A673 (cell line): ENCODE measurements around the gene JARID2. TPM values are rescaled to one million over a fixed set of nuclear protein-coding genes. Genes with fewer than 3 reads are reported as not detected.

ENCODE experiments used
- BruUV-seq: library from RNA; stranded (reverse); fragments of 400-500 nt; replicated peaks from 2 replicates; lab custom pipeline; 2021; lab: Mats Ljungman, UMichigan
- CTCF ChIA-PET: fragments of 300-600 bp; sonication (Branson Sonifier 250); formaldehyde crosslinking; loops from one replicate; lab custom pipeline; 2022; ENCODE audit warnings: antibody characterized with exemption; lab: Charles Lee
- POLR2A ChIA-PET: fragments of 300-600 bp; sonication (Branson Sonifier 250); formaldehyde crosslinking; loops from one replicate; lab custom pipeline; 2022; ENCODE audit warnings: antibody characterized with exemption; ENCODE audit not compliant: low non-redundant PET; lab: Charles Lee
- DNase-seq: peaks from one replicate; pipeline ENCODE4 v3.0.0-alpha.2; 2015; ENCODE audit warnings: low spot score
- H3K27ac ChIP-seq: fragments of 200-600 bp; sonication (generic); 2 replicates; pipeline ENCODE4 v1.5.1; 2016; ENCODE audit warnings: mixed run types, low read depth, mild to moderate bottlenecking, mixed read lengths, antibody characterized with exemption, low read length; ENCODE audit not compliant: poor library complexity, severe bottlenecking
- H3K27me3 ChIP-seq: fragments of 200-600 bp; sonication (generic); replicated peaks from 2 replicates; pipeline ENCODE4 v1.6.1; 2017; ENCODE audit warnings: mixed run types, low read depth, mild to moderate bottlenecking, mixed read lengths, antibody characterized with exemption, low read length; ENCODE audit not compliant: insufficient read depth, poor library complexity
- H3K36me3 ChIP-seq: fragments of 200-600 bp; sonication (generic); 2 replicates; pipeline ENCODE4 v1.6.1; 2016; ENCODE audit warnings: mixed run types, mild to moderate bottlenecking, mixed read lengths, antibody characterized with exemption, low read length; ENCODE audit not compliant: insufficient read depth, poor library complexity, severe bottlenecking
- H3K4me1 ChIP-seq: fragments of 200-600 bp; sonication (generic); 2 replicates; pipeline ENCODE4 v1.6.1; 2017; ENCODE audit warnings: mixed run types, mild to moderate bottlenecking, mixed read lengths, antibody characterized with exemption, low read length; ENCODE audit not compliant: insufficient read depth, poor library complexity, severe bottlenecking
- H3K4me3 ChIP-seq: fragments of 200-600 bp; sonication (generic); 2 replicates; pipeline ENCODE4 v1.5.1; 2016; ENCODE audit warnings: low read depth, mixed run types, mild to moderate bottlenecking, mixed read lengths, low read length; ENCODE audit not compliant: poor library complexity, severe bottlenecking
- H3K9me3 ChIP-seq: fragments of 200-600 bp; sonication (generic); 2 replicates; pipeline ENCODE4 v1.6.1; 2016; ENCODE audit warnings: mixed run types, low read depth, mild to moderate bottlenecking, mixed read lengths, antibody characterized with exemption, low read length; ENCODE audit not compliant: poor library complexity, severe bottlenecking
- CTCF ChIP-seq: fragments of 300-800, 200-600 bp; sonication (generic); conservative IDR thresholded peaks from 2 replicates; pipeline ENCODE4 v1.5.1; 2017; ENCODE audit warnings: low read depth, mild to moderate bottlenecking, antibody characterized with exemption, low read length, moderate library complexity, mixed read lengths
- EZH2 ChIP-seq: fragments of 200-600 bp; sonication (generic); IDR thresholded peaks from 2 replicates; pipeline ENCODE4 v1.6.1; 2017; ENCODE audit warnings: borderline replicate concordance, low read depth, mild to moderate bottlenecking, mixed read lengths, antibody characterized with exemption, low read length; ENCODE audit not compliant: poor library complexity, severe bottlenecking
- intact Hi-C: fragments of 100-400 bp; cut with micrococcal nuclease; formaldehyde crosslinking; loops from one replicate; pipeline ENCODE4 v1.10.0; 2022; ENCODE audit not compliant: unreplicated experiment
- total RNA-seq: library from RNA; stranded (reverse); gene quantifications from 2 replicates; pipeline ENCODE4 v1.2.3, GENCODE V29; 2021

Gene JARID2
- total RNA-seq, 1 experiment from 2014 or later, result 29.4 TPM

- Histone ChIP-seq H3K4me3 (no peak overlapping the region), H3K4me1 (peaks cover 16% of the 10 kb centered on the region), H3K27ac (no peak overlapping the region), H3K36me3 (peaks cover 55% of the 10 kb centered on the region), H3K27me3 (no peaks in the 10 kb centered on the region), H3K9me3 (no peaks in the 10 kb centered on the region)
- ChIA-PET POLR2A (no interaction called here), CTCF (no interaction called here)
- no peak for DNase-seq
- no TSS peak for BruUV-seq
- intact Hi-C loops, result no loop called here
- no peak for TF ChIP-seq CTCF
- no peak for TF ChIP-seq EZH2
Observed at GRCh38 chr6:15512721-15513120, 266.9 kb downstream of the JARID2 start.

GRCh38 chr6:15513131-15513771 lies 267.4 kb downstream of the JARID2 start:
- Histone ChIP-seq H3K27me3 (no peaks in the 10 kb centered on the region), H3K4me1 (peaks cover 16% of the 10 kb centered on the region), H3K9me3 (no peaks in the 10 kb centered on the region), H3K4me3 (no peak overlapping the region), H3K36me3 (peaks cover 54% of the 10 kb centered on the region), H3K27ac (no peak overlapping the region)
- TF ChIP-seq CTCF (no peak), EZH2 (no peak)
- no TSS peak for BruUV-seq
- intact Hi-C loops, result no loop called here
- ChIA-PET POLR2A (no interaction called here), CTCF (no interaction called here)
- no peak for DNase-seq

GRCh38 chr6:15513801-15514711 lies 268.2 kb downstream of the JARID2 start:
- Histone ChIP-seq H3K27me3 (no peaks in the 10 kb centered on the region), H3K36me3 (peaks cover 49% of the 10 kb centered on the region), H3K4me1 (peaks cover 16% of the 10 kb centered on the region), H3K27ac (no peak overlapping the region), H3K9me3 (no peaks in the 10 kb centered on the region), H3K4me3 (no peak overlapping the region)
- ChIA-PET CTCF (no interaction called here), POLR2A (interaction anchor here (0.6 kb wide), 1 partner anchor 1306 kb away, joined by 4 read pairs; no protein-coding TSS in a partner anchor)
- DNase-seq, result no peak
- TF ChIP-seq EZH2 (no peak), CTCF (no peak)
- intact Hi-C loops, result no loop called here
- BruUV-seq, result no TSS peak
